Panc1 (cell line): Measurements from ENCODE around the gene C16orf74.

ENCODE experiments used
- CTCF ChIP-seq: fragments of 450-650 bp; IDR thresholded peaks from 2 replicates; pipeline ENCODE4 v1.5.1; 2017; ENCODE audit warnings: mild to moderate bottlenecking
- SIN3A ChIP-seq: IDR thresholded peaks from 2 replicates; pipeline ENCODE4 v1.6.1; 2012; ENCODE audit warnings: low read depth, mild to moderate bottlenecking, low read length, moderate library complexity, borderline replicate concordance; ENCODE audit not compliant: insufficient read depth
- TCF7L2 ChIP-seq: IDR thresholded peaks from 2 replicates; pipeline ENCODE4 v1.6.1; 2011; ENCODE audit warnings: mild to moderate bottlenecking, low read depth, low read length, inconsistent platforms
- TF ChIP-seq, protein P1 (sequence below), 2 experiments: IDR thresholded peaks; 2 replicates each; pipeline ENCODE4 v1.6.1; 2011 to 2012; ENCODE audit warnings: low read depth in 2 of 2, control low read depth in 1 of 2, low read length in 1 of 2, mild to moderate bottlenecking in 1 of 2, moderate library complexity in 1 of 2; ENCODE audit not compliant: insufficient read depth in 1 of 2

DNA sequence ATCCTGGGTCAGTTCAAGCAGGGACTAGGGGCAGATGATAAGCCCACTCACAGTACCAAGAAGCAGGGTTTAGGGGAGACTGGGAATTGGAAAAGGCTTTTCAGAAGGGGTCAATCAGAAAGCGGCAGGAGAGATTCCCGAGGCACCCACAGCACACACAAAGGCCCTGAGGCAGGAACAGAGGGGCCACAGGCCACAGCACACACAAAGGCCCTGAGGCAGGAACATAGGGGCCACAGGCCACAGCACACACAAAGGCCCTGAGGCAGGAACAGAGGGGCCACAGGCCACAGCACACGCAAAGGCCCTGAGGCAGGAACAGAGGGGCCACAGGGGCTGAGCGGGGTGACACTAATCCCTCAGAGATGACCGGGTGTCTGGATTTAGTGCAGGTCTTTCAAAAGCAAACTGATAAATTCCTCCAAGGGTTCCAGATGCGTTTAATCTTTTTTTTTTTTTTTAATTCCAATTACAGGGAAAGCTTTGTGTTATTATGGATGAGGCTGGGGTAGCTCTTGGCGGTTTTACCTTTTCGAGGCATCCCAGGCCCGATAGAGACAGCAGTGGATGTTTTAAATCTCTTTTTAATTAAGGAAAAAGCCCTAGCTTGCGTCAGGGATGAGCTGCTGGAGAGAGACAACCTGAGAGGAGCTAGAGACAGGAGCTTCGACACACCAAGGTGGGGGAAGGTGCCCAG, 31.1 kb downstream of the C16orf74 start:
- TF ChIP-seq CTCF = no peak
- TF ChIP-seq, protein P1, sequence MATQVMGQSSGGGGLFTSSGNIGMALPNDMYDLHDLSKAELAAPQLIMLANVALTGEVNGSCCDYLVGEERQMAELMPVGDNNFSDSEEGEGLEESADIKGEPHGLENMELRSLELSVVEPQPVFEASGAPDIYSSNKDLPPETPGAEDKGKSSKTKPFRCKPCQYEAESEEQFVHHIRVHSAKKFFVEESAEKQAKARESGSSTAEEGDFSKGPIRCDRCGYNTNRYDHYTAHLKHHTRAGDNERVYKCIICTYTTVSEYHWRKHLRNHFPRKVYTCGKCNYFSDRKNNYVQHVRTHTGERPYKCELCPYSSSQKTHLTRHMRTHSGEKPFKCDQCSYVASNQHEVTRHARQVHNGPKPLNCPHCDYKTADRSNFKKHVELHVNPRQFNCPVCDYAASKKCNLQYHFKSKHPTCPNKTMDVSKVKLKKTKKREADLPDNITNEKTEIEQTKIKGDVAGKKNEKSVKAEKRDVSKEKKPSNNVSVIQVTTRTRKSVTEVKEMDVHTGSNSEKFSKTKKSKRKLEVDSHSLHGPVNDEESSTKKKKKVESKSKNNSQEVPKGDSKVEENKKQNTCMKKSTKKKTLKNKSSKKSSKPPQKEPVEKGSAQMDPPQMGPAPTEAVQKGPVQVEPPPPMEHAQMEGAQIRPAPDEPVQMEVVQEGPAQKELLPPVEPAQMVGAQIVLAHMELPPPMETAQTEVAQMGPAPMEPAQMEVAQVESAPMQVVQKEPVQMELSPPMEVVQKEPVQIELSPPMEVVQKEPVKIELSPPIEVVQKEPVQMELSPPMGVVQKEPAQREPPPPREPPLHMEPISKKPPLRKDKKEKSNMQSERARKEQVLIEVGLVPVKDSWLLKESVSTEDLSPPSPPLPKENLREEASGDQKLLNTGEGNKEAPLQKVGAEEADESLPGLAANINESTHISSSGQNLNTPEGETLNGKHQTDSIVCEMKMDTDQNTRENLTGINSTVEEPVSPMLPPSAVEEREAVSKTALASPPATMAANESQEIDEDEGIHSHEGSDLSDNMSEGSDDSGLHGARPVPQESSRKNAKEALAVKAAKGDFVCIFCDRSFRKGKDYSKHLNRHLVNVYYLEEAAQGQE (IDR thresholded peaks at IDR 0.05; ENCODE audit: insufficient read depth in 1 of 2, low read depth in 2 of 2, low read length in 1 of 2) = no peak
- no peak for TF ChIP-seq SIN3A
- no peak for TF ChIP-seq TCF7L2
